ENCODE data around the gene TAMM41.
"Not testable (repeated sequence)": the region's sequence is repeated elsewhere in the genome, so short reads cannot be mapped to it uniquely, and the experiment has no call there.

TAMM41 gene

DNA sequence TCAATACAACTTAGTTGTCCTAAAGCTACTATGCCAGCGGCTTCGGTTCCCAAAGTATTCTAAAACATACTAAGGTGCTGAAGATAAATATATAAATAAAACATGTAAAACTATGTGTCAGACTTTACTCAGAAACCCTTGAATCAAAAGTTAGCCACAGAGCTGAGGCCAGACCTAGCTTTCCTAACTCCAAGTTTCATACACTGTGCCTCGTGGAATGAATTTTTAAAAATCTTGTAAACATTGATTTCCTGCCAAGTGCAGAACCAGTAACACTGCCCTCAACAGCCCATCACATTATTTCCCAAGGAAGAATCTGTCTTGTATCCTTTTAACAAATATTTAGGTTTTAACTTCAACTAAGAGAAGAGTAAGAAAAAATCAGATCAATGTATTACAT, 36.4 kb downstream of the TAMM41 start:
- no peak for FAIRE-seq

DNA sequence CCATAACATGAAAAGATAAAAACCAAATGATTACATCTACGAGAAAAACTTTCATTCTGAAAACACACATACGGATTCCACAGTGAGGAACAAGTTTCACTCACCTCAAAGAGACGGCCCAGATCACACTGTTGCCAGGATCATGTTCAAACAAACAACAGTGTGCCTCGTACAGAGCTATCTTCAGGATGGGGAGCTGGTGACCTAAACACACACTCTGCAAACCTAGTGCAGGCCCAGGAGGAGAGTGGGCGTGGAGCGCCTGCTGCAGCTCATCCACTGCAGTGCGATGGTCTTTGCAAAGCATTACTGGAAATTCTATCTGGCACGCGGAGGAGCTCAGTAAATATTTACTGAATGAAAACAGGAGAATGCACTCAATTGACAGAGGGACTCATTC, 38.5 kb downstream of the TAMM41 start:
- FAIRE-seq = no peak

DNA sequence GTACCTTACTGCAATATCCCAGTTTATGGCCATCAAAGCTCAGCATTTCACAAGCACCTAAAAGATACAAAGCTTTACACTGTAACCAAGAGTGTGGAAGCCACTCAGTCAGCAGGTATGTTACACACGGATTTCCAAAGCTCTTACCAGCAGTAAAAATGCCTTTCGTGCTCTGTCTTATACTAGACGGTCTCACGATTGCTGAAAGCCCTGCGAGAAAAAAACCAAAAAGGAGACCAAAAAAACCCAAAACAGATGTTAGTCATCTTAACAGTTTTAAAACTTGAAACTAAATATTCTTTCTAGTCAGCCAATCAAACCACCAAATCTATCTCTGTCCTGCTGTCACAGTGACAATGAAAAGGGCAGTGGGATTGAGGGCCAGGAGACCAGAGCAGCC, 39.0 kb downstream of the TAMM41 start:
- FAIRE-seq = no peak

DNA sequence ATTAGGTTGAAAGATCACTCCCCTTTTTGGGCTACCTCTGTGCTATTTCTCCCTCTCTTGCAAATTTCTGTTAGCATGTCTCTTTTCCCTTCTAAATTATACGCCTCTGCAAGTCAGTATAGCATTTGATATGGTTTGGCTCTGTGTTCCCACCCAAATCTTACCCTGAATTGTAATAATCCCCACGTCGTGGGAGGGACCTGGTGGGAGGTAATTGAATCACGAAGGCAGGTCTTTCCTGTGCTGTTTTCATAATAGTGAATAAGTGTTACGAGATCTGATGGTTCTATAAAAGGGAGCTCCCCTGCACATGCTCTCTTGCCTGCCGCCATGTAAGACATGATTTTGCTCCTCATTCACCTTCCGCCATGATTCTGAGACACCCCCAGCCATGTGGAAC, 41.0 kb downstream of the TAMM41 start:
- FAIRE-seq = no peak

DNA sequence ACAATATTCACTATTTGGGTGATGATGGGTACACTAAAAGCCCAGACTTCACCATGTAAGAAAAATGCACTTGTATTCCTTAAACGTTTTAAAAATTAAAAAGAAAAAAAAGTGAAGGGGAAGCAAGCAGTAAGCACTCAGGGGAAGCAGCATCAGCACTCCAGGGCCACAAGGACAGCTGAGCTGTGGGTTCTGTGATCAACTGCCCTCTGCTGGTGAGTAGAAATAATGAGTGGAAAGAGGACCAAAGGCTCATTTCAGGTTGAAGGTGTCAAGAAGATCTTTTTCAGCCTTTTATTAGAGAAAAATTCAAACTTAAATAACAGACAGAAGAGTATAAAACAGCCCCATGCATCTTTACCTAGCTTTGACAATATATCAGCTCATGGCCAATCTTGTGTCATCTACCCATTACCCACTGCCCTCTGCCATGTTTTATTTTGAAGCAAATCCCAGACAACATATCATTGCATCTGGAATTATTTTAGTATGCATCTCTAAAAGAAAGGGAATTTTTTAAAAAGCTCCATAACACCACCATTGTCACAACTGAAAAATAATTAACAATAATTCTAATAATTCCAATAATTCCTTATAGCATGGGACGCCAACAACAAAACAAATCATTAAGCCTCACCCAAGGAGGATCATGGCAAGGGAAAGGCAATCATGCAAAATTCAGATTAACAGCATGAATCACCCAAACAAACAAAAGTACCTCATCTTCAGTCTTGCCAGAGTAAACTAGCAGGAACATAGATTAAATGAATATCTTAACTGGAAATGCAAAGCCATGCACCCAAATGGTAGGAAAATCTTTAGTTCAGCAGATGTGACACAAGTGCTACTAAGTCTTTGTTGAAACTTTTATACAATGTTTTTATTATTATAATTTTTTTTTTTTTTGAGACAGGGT, 42.5 kb downstream of the TAMM41 start:
- FAIRE-seq = no peak

DNA sequence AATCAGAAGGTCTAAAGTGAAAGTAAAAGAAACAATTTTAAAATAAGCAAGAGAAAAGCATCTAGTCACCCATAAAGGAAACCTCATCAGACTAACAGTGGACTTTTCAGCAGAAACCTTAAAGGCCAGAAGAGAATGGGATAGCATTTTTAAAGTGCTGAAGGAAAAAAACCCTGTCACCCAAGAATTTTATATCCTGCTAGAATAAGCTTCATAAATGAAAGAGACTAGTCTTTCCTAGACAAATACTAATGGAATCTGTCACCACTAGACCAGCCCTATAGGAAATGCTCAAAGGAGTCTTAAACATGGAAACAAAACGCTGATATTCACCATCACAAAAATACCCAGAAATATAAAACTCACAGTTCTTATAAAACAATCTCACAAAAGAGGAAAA, 46.9 kb downstream of the TAMM41 start:
- FAIRE-seq = no peak

DNA sequence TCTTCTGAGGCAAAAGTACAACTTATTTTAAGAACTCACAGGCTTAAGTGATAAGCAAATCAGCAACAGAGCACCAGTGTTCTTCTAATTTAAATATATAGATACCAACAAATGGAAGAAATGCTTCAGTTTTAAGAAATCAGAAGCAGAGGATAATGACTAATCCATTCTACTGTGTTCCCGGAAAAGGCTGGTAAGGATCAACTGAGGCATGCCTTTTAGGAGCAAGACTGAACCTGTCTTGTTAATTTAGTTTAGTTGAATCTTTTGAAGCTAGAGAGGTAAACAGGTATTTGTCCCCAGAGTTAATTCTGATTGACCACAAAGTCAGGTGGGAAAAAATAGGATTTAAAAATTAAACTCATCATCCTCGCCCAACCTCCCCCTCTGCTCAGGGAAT, 51.8 kb downstream of the TAMM41 start:
- FAIRE-seq = no peak

DNA sequence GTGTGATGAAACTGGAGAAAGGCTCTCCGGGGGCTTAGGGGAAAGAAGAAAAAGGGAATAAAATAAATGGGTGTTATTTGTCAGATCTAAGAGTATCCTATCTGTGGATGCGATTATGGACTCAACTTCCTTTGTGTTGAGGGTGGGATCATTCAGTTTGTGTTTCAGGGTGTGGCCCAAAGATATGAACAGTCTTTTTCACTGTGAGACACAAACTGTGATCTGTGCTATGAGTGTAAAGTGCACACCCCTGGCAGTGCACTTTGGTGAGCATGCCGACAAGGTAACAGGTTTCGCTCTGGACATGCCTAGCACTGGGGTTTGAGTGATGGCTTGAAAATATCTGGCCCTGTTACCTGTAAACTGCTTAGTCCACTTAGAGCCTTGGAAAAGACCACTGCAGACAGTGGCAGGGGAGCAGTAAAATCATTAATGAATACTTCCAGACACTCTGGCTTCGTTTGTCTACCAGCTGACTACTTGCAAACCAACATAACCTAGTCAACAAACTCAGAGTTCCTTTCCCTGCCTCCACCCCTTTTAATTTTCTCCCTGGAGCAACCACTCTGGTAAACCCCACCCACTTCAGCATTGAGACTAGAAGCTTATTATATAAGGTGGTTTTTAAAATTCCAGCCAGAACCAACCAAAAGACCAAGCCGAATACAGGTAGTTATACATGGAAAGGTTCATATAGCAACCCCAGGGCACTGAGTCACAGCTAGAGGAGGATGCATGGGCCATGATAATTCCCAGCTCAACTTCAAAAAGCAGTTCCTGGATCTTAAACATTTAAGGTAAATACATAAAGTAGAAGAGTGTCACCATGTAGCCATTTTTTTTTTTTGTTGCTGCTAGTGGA, 55.1 kb downstream of the TAMM41 start:
- no peak for FAIRE-seq

DNA sequence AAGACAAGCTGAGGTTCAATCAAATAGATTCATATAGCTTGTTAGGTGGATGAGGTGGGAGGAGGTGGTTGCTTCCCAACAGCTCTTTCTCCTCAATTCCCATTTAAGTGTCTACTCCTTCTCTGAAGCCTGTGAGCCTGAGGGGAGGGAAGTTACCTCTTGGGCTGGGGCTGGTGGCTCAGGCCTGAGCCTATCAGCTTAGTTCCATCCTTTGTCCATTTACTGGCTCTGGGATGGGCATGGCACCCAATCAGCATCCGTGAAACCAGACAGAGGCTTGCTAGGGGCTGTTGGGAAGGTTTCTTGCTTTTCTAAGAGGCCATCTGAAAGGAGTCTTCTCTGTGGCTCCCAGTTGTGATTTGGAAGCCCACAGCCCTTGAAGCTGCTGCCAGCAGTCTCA, 57.3 kb downstream of the TAMM41 start:
- FAIRE-seq = no peak

DNA sequence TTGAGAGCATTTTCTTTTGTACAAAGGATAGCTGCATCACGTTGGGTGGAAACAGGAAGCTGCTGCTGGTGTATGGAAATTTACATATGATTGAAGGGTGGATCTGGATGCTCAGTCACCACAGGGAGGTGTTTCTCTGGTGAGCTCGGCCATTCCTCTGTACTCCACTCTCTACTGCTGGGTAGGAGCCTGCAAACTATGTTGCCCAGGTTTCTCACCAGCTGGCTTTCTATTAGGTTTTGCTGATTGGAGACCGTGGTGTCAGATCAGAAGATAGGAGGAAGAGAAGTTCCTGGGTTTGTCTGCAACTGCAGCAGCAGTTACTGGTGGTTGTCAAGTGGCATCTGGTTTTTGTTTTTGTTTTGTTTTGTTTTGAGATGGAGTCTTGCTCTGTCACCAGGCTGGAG, 61.7 kb downstream of the TAMM41 start:
- FAIRE-seq = no peak

DNA sequence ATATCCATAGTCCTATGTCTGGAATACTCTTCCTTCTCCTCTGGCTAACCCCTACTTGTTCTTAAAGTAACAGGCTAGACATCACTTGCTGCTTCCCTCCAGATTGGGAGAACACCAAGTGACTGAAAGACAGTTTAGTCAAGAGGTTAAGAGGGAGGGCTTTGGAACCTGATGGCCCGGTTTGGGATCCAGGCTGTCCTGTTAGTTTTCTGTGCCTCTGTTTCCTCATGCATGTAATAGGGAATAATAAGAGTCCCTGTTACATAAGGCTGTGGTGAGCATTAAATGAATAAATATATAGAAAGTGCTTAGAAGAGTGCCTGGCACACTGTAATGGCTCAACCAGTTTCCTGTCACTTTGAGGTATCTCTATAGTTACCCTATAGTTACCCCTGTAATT, 66.3 kb downstream of the TAMM41 start:
- no peak for FAIRE-seq

DNA sequence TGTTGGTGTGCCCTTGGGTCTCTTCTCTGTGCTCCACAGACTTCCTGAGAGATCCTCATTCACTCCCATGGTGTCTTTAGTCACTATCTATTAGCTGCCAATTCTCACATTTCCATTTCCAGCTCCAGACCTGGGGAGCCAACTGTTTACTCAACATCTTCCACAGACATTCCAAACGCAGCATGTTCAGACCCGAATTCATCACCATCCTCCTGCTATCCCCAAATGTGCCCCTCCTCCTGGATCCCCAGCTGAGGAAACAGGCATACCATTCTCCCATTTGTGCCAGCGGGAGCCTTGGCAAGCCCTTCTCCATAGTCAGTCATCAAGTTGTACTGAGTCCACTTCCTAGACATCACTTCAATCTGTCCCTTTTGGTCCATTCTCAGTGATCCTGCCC, 67.1 kb downstream of the TAMM41 start:
- no peak for FAIRE-seq

DNA sequence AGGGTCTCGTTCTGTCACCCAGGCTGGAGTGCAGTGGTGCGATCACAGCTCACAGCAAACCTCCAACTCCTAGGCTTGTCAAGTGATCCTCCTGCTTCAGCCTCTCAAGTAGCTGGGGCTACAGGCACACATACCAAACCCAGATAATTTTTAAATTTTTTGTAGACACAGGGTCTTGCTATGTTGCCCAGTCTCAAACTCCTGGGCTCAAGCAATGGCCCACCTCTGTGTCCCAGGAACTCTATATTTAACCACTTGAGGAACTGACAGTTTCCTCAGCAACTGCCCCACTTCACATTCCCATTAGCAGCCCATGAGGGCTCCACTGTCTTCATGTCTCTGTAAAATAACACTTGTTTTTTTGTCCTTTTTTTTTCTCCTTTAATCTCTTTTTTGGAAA, 68.4 kb downstream of the TAMM41 start:
- no peak for FAIRE-seq

DNA sequence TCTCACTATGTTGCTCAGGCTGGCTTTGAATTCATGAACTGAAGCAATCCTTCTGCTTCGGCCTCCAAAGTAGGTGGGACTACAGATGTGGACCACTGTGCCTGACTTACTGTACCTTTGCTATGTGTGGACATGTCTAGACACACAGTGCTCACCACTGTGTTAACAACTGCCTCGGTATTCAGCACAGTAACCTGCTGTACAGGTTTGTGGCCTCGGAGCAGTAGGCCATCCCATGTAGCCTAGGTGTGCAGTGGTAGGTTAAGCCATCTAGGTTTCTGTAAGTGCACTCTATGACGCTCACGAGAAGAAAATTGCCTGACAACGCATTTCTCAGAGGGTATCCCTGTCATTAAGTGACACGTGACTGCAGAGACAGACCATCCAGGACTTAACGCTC, 70.3 kb downstream of the TAMM41 start:
- FAIRE-seq = no peak

DNA sequence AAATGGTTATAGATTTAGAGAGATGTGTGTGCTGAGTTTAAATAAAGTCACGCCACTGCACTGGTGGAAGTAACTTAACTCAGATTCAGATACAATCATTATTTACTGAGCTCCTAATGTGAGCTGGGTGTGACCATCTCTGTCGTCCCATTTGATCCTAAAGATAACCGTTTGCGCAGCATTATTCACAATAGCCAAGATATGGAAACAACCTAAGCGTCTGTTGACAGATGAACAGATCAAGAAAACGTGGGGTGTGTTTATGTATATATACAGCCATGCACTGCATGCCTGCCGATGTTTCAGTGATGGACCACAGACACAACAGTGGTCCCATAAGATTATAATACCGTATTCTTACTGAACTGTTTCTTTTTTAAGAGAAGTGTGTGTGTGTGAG, 71.2 kb downstream of the TAMM41 start:
- no peak for FAIRE-seq

DNA sequence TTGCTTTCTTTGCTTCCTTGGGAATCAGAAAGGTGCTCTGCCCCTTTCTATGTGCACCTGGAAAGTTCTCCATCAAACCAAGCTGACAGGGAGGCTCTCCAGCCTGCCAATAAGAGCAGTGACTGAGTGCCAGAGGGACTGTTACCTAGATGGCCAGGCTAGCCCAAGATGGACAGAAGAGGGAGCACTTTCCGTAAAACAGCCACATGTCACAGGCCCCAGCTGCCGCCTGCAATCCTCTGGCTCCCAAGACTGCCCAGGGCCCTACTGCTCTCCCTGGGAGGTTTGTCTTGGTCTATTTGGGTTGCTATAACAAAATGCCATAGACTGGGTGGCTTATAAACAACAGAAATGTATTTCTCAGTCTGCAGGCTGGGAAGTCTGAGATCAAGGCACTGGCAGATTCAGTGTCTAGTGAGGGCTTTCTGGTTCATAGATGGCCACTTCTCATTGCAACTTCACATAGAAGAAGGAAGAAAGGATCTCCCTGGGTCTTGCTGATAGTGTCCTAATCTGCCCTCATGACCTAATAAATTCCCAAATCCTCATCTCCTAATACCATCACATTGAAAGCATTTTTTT, 72.3 kb downstream of the TAMM41 start:
- no peak for FAIRE-seq

DNA sequence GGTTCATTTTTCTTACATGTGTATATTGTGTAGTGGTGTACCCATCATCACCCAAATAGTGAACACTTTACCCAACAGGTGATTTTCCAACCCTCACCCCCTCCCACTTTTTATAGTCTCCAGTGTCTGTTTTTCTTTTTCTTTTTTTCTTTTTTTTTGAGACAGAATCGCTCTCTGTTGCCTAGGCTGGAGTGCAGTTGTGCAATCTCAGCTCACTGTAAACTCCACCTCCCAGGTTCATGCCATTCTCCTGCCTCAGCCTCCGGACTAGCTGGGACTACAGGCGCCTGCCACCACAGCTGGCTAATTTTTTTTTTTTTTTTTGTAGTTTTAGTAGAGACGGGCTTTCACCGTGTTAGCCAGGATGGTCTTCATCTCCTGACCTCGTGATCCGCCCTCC, 74.8 kb downstream of the TAMM41 start:
- not testable (repeated sequence) for FAIRE-seq

DNA sequence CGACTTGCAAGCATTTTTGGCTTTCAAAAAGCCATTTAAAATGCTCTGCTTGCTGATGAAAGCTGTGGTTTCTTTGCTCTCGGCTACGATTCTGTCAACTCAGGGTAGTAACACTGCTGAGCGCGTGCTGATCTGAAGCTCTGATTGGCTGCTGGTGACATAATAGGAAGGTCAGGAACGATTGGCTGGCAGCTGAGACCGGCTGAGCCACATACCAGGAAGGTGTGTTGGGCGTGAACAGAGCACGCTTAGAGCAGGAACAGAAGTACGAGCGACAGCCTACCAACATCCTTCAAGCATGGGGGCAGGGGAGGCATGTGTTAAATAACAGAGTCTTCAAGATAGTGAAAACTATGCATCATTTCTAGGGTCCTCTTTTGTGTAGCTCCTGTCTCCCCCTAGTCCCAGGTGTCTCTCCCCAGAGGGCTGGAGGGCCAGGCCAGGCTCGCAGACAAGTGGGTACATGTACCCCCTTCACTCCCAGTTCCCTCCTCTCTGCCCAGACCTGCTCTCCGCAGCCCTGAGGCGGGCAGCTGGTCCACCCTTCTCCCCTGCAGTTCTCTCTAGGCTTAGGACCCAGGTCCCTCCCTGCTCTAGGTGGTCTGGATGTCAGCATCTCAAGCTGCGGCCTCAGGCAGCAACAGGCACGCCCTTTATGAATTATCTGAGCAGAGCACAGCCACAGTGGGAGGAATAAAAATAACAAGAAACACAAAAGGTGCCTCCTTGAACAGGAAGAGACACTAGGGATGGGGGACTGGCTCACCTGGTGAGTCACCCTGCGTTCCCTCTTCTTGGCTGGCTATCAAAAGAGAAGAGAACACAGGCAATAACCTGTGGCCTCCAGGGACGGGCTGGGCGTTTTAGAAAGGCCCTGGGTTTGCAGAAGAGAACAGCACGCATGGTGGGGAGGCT, 76.0 kb downstream of the TAMM41 start:
- peak; percentile 90 for FAIRE-seq

DNA sequence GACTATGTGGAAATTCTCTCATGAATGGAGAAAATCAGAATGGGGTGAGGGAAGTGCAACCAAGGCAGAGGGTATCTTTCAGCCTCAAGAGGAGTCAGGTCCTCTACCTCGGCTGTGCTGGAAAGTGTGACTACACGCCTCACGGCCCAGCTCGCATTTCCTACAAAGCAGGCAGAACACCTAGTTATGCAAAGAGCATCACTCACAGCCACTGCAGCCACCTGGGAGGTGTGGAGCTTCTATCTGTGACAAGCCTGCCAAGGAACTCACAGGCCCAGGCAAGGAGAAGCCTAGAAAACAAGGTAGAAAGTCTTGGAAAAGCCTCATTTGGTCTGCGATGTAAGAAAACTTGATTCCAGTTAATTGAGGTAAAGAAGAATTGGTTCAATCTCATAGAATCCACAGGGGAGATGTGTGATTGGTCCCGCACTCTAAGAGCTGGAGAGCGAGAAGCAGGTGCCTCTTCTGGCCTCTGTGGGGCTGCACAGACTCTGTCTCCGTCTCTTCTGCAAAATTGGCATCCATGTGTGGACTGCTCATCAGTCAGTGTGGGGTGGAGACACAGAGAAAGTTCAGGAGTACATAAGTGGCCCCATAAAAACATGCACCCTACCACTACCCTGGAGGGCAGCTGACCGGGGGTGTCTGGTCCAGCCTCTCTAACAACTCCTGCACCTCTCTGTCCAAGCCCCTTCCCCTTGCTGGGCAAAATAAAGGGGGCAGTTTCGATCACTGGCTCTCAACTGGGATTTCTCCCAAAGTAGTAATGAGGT, 76.8 kb downstream of the TAMM41 start:
- FAIRE-seq = no peak

DNA sequence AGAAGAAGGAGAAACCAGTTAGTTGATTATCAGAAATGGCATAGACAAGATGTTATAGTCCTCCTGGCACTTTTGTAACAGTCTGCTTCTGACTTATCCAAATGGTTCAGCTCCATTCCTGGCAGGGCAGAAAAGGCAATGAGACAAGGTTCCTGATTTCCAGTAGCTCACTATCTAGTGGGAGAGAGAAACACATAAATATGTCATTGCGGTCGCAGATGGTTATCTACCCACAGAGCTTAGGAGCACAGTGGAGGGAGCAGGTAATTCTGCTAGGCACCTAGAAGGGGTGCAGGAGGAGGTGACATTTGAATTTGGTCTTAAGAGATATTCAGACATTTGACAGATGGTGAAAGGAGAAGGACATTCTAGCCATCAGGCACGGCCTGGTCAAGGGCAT, 78.1 kb downstream of the TAMM41 start:
- FAIRE-seq = no peak

DNA sequence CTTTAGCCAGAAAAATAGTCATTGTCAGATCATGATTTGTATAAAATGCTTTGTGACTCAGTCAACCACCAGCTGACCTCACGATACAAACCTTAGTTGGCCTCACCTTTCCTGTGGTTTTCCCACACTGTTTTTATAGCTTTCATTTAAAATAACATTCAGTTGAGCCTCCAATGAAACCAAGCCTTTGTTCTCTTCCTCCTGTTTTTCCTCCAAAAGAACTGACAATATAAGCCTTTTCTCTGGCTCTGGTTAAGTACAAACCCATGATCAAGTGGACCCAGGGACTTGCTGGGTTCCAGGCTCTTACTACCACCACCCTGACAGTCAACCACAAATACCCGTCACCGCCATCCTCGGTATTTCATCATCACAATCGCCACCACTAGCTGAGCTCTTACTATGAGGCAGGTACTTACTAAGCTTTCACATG, 81.7 kb downstream of the TAMM41 start:
- FAIRE-seq = no peak

DNA sequence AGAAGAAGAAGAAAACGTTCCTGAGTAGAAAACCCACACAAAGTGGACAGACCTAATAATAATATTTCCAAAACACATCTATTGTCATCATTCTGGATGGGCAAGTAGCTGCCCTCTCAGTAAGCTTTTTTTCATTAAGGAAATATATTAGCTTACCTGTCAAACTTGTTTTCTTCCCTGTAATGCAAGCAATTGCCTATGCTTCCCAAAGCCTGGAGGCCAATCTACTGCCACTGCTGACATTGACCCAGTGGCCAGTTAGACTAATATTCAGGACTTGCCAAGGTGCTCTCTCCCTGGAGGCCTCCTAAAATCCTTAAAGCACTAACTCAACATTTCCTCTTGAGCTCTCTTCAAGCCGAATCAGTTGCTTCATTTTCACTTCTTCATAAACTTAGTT, 86.7 kb downstream of the TAMM41 start:
- no peak for FAIRE-seq

All from islet of Langerhans (tissue), 1 donor.